Right lobe of liver (tissue), 6 donors: ENCODE measurements around the gene MYRIP. TPM values are rescaled to one million over a fixed set of nuclear protein-coding genes. Genes with fewer than 3 reads are reported as not detected.

Experiments used
- ATAC-seq, 4 donors: fragments of 200-7000 bp; cut with Tn5 transposase; one replicate each; pipeline ENCODE4 v1.9.1; 2020; ENCODE audit warnings: mild to moderate bottlenecking in 4 of 4, moderate library complexity in 4 of 4
- DNase-seq, 3 donors: peaks; one replicate each; pipeline ENCODE4 v3.0.0-alpha.2; 2020
- H3K27ac ChIP-seq, 3 donors: fragments of 200-600 bp; one replicate each; pipeline ENCODE4 v1.8.0; 2022
- H3K27me3 ChIP-seq, 2 donors: fragments of 200-600 bp; one replicate each; pipeline ENCODE4 v1.8.0; 2022
- H3K36me3 ChIP-seq, 4 donors: fragments of 200-600 bp; sonication (generic) in 1 of 4; one replicate each; pipeline versions ENCODE4 v1.5.1 to v1.8.0; 2017 to 2022; ENCODE audit warnings: control low read depth in 1 of 4
- H3K4me1 ChIP-seq, 4 donors: fragments of 200-600 bp; sonication (generic) in 1 of 4; one replicate each; pipeline versions ENCODE4 v1.5.1 to v1.8.0; 2017 to 2022; ENCODE audit warnings: control low read depth in 1 of 4
- H3K4me3 ChIP-seq, 3 donors: fragments of 200-600 bp; one replicate each; pipeline ENCODE4 v1.8.0; 2022
- H3K9me3 ChIP-seq, 4 donors: fragments of 200-600 bp; sonication (generic) in 1 of 4; one replicate each; pipeline versions ENCODE4 v1.5.1 to v1.8.0; 2017 to 2022; ENCODE audit warnings: control low read depth in 1 of 4
- CTCF ChIP-seq, 4 donors: fragments of 200-600 bp in 3 of 4; fragments of 450-650 bp in 1 of 4; IDR thresholded peaks; one replicate each; pipeline versions ENCODE4 v1.5.1 to v1.8.0; 2016 to 2022; ENCODE audit warnings: antibody characterized with exemption in 4 of 4, mild to moderate bottlenecking in 2 of 4
- POLR2A ChIP-seq: fragments of 450-650 bp; IDR thresholded peaks from one replicate; pipeline ENCODE4 v1.6.1; 2017; ENCODE audit warnings: antibody characterized with exemption, mild to moderate bottlenecking
- WGBS: methylation state at CpG from one replicate; pipeline ENCODE4 v1.1.6; 2018; ENCODE audit warnings: low coverage, low lambda C conversion rate; ENCODE audit not compliant: insufficient coverage; ENCODE audit errors: missing lambda C conversion rate; 5-methylcytosine and 5-hydroxymethylcytosine counted together
- intact Hi-C, 2 donors: fragments of 100-400 bp; cut with DNase I; formaldehyde crosslinking; loops; one replicate each; pipeline versions ENCODE4 v1.11.2 to v1.14.1; 2022
- total RNA-seq, 6 experiments: library from RNA; depleted of rRNA in 2 of 6; stranded (reverse); fragments of >200 nt in 2 of 6; fragmentation: NEBNext Ultra II Directional in 3 of 6; extraction: Animal tissue kit (Norgen Biotek cat#: 25700) in 3 of 6; gene quantifications; one replicate each; pipeline versions ENCODE4 v1.1.0 to v1.2.4, GENCODE V29; 2016 to 2023
- donor health status: DM: no; HTN: yes; CAD: no.
- donor health status: DM: no; HTN: no; CAD: no.
- donor health status: DM: no; HTN: no; CAD: no.
- donor health status: DM: no; HTN: yes; CAD: no.
- donor health status: DM: no; HTN: yes; CAD: no.

Gene MYRIP
- total RNA-seq, 6 experiments from 2014 or later, result 14.3 to 23.2 (median 19.0) TPM

GRCh38 chr3:40255532-40255931 lies 446.1 kb downstream of the MYRIP start:
- Histone ChIP-seq H3K4me3 (no peak overlapping the region), H3K27ac (no peak overlapping the region), H3K9me3 (no peaks in the 10 kb centered on the region), H3K36me3 (peaks cover 0 to 22% (median 3%) of the 10 kb centered on the region in 4 donors), H3K4me1 (no peaks in the 10 kb centered on the region), H3K27me3 (no peaks in the 10 kb centered on the region)
- TF ChIP-seq CTCF (IDR thresholded peaks at IDR 0.05), result no peak
- no peak for TF ChIP-seq POLR2A
- intact Hi-C loops, result no loop called here
- ATAC-seq (no peak), DNase-seq (no peak)
- 16% methylated on average over 1 of the region's 1 CpG for WGBS

- Histone ChIP-seq H3K36me3 (peaks cover 0 to 10% (median 0%) of the 10 kb centered on the region in 4 donors), H3K27me3 (no peaks in the 10 kb centered on the region), H3K4me3 (no peak overlapping the region), H3K4me1 (no peaks in the 10 kb centered on the region), H3K27ac (no peak overlapping the region), H3K9me3 (no peaks in the 10 kb centered on the region)
- TF ChIP-seq CTCF (IDR thresholded peaks at IDR 0.05) (no peak), POLR2A (no peak)
- no peak for DNase-seq
- 95% methylated on average over 7 of the region's 7 CpGs for WGBS
- intact Hi-C loops, result no loop called here
- no peak for ATAC-seq
These were observed 448.7 kb downstream of the MYRIP start for GRCh38 chr3:40258064-40258463.

- TF ChIP-seq POLR2A, result no peak
- no peak for TF ChIP-seq CTCF (IDR thresholded peaks at IDR 0.05)
- WGBS, result 71% methylated on average over 1 of the region's 1 CpG
- Histone ChIP-seq H3K36me3 (peaks cover 0 to 10% (median 0%) of the 10 kb centered on the region in 4 donors), H3K27me3 (no peaks in the 10 kb centered on the region), H3K4me1 (no peaks in the 10 kb centered on the region), H3K9me3 (no peaks in the 10 kb centered on the region), H3K27ac (no peak overlapping the region), H3K4me3 (no peak overlapping the region)
- intact Hi-C loops, result no loop called here
- ATAC-seq (no peak), DNase-seq (no peak)
These were observed 449.1 kb downstream of the MYRIP start for GRCh38 chr3:40258555-40258954.

- ATAC-seq, result peak in 2 of 4 donors; percentile 27 to 40
These were observed 452.9 kb downstream of the MYRIP start for GRCh38 chr3:40262331-40262730.

More at GRCh38 chr3:40262331-40262730, 452.9 kb downstream of the MYRIP start:
- Histone ChIP-seq H3K27ac (no peak overlapping the region), H3K27me3 (no peaks in the 10 kb centered on the region), H3K4me3 (no peak overlapping the region), H3K4me1 (peaks cover 0 to 15% (median 0%) of the 10 kb centered on the region in 4 donors), H3K36me3 (peaks cover 0 to 5% (median 0%) of the 10 kb centered on the region in 4 donors), H3K9me3 (no peaks in the 10 kb centered on the region)
- DNase-seq, result peak in 1 of 3 donors; percentile 51
- no peak for TF ChIP-seq CTCF (IDR thresholded peaks at IDR 0.05)
- TF ChIP-seq POLR2A, result no peak
- intact Hi-C loops, result no loop called here
